ENCODE measurements around the gene SSC5D. TPM values are rescaled to one million over a fixed set of nuclear protein-coding genes. Genes with fewer than 3 reads are reported as not detected.

Gene SSC5D
- total RNA-seq, 1 donor from 2014 or later: 1.5 TPM

- TF ChIP-seq CTCF (conservative IDR thresholded peaks at IDR 0.05): no peak
- no peaks in the 10 kb centered on the region for H3K36me3 Mint-ChIP-seq
- no peak overlapping the region for H3K27ac Mint-ChIP-seq
- DNase-seq (ENCODE audit: extremely low spot score, unreplicated experiment): no peak
- no peak overlapping the region for H3K4me3 Mint-ChIP-seq
- H3K27me3 Mint-ChIP-seq: peaks cover 20% of the 10 kb centered on the region
- H3K9me3 Mint-ChIP-seq: peaks cover 5% of the 10 kb centered on the region
- H3K4me1 Mint-ChIP-seq (ENCODE audit: unreplicated experiment): peaks cover 12% of the 10 kb centered on the region
Observed at GRCh38 chr19:55544776-55545439, 56.7 kb downstream of the SSC5D start.

GRCh38 chr19:55545443-55545842, 57.2 kb downstream of the SSC5D start, which contains the start of gene SBK3:
TSS of gene SBK3 (minus strand) at chr19:55545543. CDS start at chr19:55545543, 0 bp downstream.
- H3K9me3 Mint-ChIP-seq: peaks cover 5% of the 10 kb centered on the region
- no peaks in the 10 kb centered on the region for H3K36me3 Mint-ChIP-seq
- no peak for TF ChIP-seq CTCF (conservative IDR thresholded peaks at IDR 0.05)
- H3K4me1 Mint-ChIP-seq (ENCODE audit: unreplicated experiment): peaks cover 16% of the 10 kb centered on the region
- no peak within 1 kb of the TSS for H3K4me3 Mint-ChIP-seq
- H3K27me3 Mint-ChIP-seq: peaks cover 24% of the 10 kb centered on the region
- H3K27ac Mint-ChIP-seq: no peak within 1 kb of the TSS
- DNase-seq (ENCODE audit: extremely low spot score, unreplicated experiment): no peak

- TF ChIP-seq CTCF (conservative IDR thresholded peaks at IDR 0.05): no peak
- Mint-ChIP-seq H3K4me3 (no peak overlapping the region), H3K27me3 (peaks cover 24% of the 10 kb centered on the region)
Observed at GRCh38 chr19:55546011-55546410, 57.8 kb downstream of the SSC5D start.

GRCh38 chr19:55546822-55547614, 58.8 kb downstream of the SSC5D start:
- no peak overlapping the region for H3K4me3 Mint-ChIP-seq
- H3K27ac Mint-ChIP-seq: peak overlapping the region; percentile 48
- no peak for TF ChIP-seq CTCF (conservative IDR thresholded peaks at IDR 0.05)
- peaks cover under 1% of the 10 kb centered on the region for H3K9me3 Mint-ChIP-seq
- H3K27me3 Mint-ChIP-seq: peaks cover 19% of the 10 kb centered on the region
- H3K36me3 Mint-ChIP-seq: no peaks in the 10 kb centered on the region
- H3K4me1 Mint-ChIP-seq (ENCODE audit: unreplicated experiment): peaks cover 16% of the 10 kb centered on the region
- DNase-seq (ENCODE audit: extremely low spot score, unreplicated experiment): no peak

More at GRCh38 chr19:55546011-55546410, 57.8 kb downstream of the SSC5D start:
- peaks cover 5% of the 10 kb centered on the region for H3K9me3 Mint-ChIP-seq
- no peaks in the 10 kb centered on the region for H3K36me3 Mint-ChIP-seq
- peaks cover 16% of the 10 kb centered on the region for H3K4me1 Mint-ChIP-seq (ENCODE audit: unreplicated experiment)
- no peak for DNase-seq (ENCODE audit: extremely low spot score, unreplicated experiment)
- H3K27ac Mint-ChIP-seq: no peak overlapping the region

- TF ChIP-seq CTCF (conservative IDR thresholded peaks at IDR 0.05): no peak
- DNase-seq (ENCODE audit: extremely low spot score, unreplicated experiment): no peak
- H3K4me3 Mint-ChIP-seq: peak overlapping the region; percentile 71
- H3K27me3 Mint-ChIP-seq: peaks cover 29% of the 10 kb centered on the region
- H3K4me1 Mint-ChIP-seq (ENCODE audit: unreplicated experiment): peaks cover 25% of the 10 kb centered on the region
- no peaks in the 10 kb centered on the region for H3K9me3 Mint-ChIP-seq
- peak overlapping the region; percentile 70 for H3K27ac Mint-ChIP-seq
- H3K36me3 Mint-ChIP-seq: no peaks in the 10 kb centered on the region
Observed at GRCh38 chr19:55549500-55550320, 61.5 kb downstream of the SSC5D start.

Measured in type B pancreatic cell (in vitro differentiated cells).